GM18907 (cell line): ENCODE results near the gene AFM.

Experiments used
- ATAC-seq: cut with Tn5 transposase; IDR thresholded peaks from one replicate; pipeline ENCODE4 v1.9.1; 2021; ENCODE audit warnings: mild to moderate bottlenecking, moderate library complexity; ENCODE audit not compliant: unreplicated experiment

Gene AFM

GRCh38 chr4:73450398-73451004 lies 31.0 kb upstream of the AFM start:
- ATAC-seq, result no peak

GRCh38 chr4:73451404-73451803 lies 30.1 kb upstream of the AFM start:
- no peak for ATAC-seq

GRCh38 chr4:73451981-73452747 lies 29.4 kb upstream of the AFM start:
- no peak for ATAC-seq

- ATAC-seq, result no peak
Measured at GRCh38 chr4:73452953-73453700, 28.4 kb upstream of the AFM start.

GRCh38 chr4:73453701-73454005 lies 27.9 kb upstream of the AFM start:
- no peak for ATAC-seq

- ATAC-seq, result no peak
Measured at GRCh38 chr4:73454920-73455319, 26.6 kb upstream of the AFM start.

GRCh38 chr4:73456177-73457022 lies 25.1 kb upstream of the AFM start:
- no peak for ATAC-seq

- ATAC-seq, result no peak
Measured at GRCh38 chr4:73458184-73459047, 23.1 kb upstream of the AFM start.

GRCh38 chr4:73459048-73459421 lies 22.5 kb upstream of the AFM start:
- ATAC-seq, result no peak

GRCh38 chr4:73460913-73461522 lies 20.5 kb upstream of the AFM start:
- ATAC-seq, result no peak

GRCh38 chr4:73468170-73468569 lies 13.4 kb upstream of the AFM start:
- no peak for ATAC-seq

- no peak for ATAC-seq
Measured at GRCh38 chr4:73470728-73471127, 10.8 kb upstream of the AFM start.

- ATAC-seq, result no peak
Measured at GRCh38 chr4:73477176-73477575, 4.4 kb upstream of the AFM start.

- ATAC-seq, result no peak
Measured at GRCh38 chr4:73479323-73479722, 2.2 kb upstream of the AFM start.

GRCh38 chr4:73485085-73485484 lies 3.5 kb downstream of the AFM start:
- ATAC-seq, result no peak

GRCh38 chr4:73485596-73485995 lies 4.1 kb downstream of the AFM start:
- ATAC-seq, result no peak

- no peak for ATAC-seq
Measured at GRCh38 chr4:73486497-73486896, 5.0 kb downstream of the AFM start.

GRCh38 chr4:73487233-73487632 lies 5.7 kb downstream of the AFM start:
- ATAC-seq, result no peak

- no peak for ATAC-seq
Measured at GRCh38 chr4:73499996-73500765, 18.6 kb downstream of the AFM start.
